GM04503 (cell line): Measurements from ENCODE around the gene GADL1.

ENCODE experiments used
- DNase-seq: peaks from one replicate; pipeline ENCODE4 v3.0.0-alpha.2; 2012; ENCODE audit warnings: low read depth

Gene GADL1

GRCh38 chr3:30724863-30725262 is 169.6 kb downstream of the GADL1 start:
- DNase-seq, result no peak

GRCh38 chr3:30723211-30723610 is 171.2 kb downstream of the GADL1 start:
- no peak for DNase-seq

DNA sequence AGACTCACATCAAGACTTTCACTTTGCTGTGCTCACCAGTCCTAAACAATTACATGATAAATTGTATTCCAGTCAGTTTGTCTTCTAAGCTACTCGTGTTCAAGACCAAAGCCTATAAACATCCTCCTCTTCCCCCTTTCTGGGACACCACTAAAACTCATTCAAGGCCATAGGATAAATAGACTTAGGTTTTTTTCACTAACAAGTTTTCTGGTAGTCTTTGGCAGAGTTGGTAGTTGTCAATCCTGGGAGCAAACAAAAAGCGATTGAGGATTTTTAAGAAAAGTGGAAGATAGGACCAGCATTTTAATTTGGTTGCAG is 173.2 kb downstream of the GADL1 start:
- no peak for DNase-seq

DNA sequence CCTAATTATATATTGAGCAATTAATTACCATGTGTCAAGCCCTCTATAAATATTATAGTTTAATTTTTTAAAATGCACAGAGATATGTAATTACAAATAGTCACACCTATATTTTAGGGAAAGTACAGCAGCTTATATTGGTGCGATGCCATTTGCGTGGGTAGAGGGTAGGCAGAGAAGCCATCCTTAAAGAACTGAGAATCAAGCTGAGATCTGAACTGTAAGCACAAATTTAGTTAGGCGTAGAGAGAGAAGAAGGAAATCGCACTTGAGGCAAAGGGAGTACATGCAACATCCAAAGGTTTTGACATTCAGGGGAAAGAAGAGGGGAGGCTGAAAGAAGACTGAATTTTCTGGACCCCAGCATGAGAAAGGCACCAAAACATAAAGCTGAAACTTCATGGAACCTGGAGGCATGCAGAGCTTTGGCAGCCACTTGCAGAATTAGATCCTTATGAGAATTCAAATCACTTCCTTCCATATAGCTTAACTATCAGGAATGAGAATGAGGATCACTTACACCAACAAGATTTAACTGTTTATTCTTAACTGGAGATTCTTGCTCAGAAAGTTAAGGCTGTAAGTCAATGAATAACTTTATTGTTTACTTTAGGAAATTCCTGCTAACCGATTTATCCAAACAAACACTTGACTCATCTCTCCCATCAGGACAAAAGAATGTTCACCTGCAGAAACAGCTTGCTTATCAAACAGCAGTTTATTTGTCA is 173.7 kb downstream of the GADL1 start:
- DNase-seq, result peak; percentile 18

GRCh38 chr3:30719536-30719935 is 174.9 kb downstream of the GADL1 start:
- no peak for DNase-seq

GRCh38 chr3:30713885-30714503 is 180.5 kb downstream of the GADL1 start:
- no peak for DNase-seq

- no peak for DNase-seq
Observed at GRCh38 chr3:30712991-30713390, 181.5 kb downstream of the GADL1 start.

GRCh38 chr3:30711867-30712266 is 182.6 kb downstream of the GADL1 start:
- DNase-seq, result no peak

DNA sequence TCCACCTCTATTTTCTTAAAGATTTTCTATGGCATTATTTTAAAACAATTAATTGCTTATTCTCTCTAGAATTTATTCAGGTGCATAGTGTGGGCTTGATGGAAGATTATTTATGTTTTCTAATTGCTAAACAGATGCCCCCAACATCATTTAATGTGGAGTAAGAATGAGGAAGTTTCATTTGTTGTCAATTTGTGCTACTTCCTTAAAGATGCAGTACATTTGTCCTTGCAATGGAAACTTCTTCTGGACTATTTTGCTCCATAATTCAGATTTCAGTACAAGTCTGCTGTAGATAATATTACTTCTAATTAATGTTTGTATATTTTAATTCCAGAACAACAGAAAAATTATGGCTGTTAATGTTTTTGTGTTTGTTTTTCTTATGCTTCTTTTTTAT is 183.3 kb downstream of the GADL1 start:
- DNase-seq, result no peak

DNA sequence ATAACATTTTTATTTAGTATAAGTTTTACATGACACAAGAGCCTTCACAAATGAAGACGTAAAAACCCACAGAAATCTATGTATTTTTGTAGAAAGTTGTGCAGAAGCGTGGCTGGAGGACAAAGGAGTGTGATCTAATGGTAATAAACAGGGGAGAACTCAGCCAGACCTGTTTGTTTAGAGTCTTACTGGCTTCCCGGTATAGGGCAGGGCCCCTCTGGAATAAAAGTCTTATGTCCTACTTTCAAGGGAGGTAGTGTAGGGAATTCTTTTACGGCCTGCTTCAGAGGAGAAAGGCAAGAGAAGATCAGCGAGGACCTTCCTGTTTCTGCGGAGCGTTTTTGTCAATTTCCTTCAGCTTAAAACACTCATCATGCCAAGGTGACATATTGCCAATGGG is 184.4 kb downstream of the GADL1 start:
- DNase-seq, result no peak

DNA sequence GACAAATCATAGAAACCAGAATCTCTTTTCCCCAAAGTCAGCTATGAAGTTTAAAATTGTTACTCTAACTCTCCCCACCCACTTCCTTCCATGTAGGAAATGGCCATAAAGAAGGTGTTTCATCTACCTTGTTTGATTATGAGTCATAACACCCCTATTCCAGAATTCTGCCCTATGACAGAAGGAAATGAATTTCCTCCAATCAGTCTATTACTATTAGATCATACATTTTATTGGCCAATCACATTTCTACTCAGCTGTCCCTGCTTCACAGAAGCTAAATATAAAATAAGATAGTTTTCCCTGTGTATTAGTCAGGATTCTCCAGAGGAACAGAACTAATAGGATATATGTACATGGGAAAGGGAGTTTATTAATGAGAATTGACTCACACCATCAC is 186.0 kb downstream of the GADL1 start:
- DNase-seq, result no peak

DNA sequence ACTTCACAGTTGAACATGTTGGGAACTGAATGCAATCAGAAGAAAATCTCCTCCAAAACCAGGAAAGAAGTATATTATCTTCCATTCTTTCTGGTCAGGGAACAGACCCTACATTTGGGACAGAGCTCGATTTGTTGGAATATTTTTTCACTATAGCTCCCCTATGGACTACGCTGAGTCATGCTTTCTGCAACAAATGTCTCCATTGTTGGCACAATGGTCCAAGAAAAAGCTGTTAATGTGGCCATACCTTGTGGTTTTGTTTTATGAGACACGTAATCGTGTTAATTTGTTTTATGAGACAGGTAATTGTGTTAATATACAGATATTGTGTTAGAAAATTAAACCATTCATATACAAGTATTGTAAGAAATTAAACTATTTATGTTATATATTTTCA is 186.6 kb downstream of the GADL1 start:
- DNase-seq, result no peak

DNA sequence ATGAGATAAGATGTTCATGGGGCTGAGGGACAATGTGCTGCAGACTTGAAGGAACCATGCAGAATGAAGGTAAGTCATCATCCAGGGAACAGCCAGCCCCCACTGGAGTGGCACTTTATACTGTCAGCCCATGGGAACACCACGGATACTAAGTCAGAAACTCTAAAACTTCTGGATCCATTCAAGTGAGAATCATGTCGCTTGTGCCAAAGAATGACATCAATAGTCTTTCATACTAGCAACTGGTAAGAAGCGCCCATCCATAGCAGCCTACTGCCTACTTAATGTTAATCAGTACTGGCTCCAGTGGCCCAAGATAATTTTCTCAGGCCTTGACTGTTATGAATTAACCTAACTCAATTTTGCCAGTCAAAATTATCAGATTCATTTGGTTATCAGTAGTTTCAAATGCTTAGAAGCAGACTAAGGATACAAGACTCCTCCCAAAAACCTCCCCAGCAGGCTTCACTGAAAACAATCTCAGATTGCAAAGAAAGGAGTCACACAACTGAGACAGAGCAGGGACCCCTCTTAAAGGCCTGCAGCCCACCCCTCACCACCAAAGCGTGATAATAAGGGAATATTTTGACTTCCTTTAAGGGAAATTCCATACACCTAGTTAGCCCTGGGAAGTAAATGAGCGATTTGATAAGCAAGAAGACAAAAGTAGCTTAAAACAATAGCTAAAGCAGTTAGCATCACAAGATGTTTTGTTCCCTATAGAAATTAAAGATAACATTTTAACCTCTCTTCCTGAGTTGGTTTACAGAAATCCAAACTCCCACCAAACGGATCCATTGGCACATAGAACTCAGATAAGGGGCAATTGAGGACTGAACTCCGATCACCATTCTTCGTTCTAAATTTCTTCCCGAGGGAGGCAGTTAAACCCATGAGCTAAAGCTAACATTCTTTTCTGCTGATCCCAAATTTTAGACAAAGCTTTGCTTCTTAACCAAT is 189.2 kb downstream of the GADL1 start:
- DNase-seq, result no peak

DNA sequence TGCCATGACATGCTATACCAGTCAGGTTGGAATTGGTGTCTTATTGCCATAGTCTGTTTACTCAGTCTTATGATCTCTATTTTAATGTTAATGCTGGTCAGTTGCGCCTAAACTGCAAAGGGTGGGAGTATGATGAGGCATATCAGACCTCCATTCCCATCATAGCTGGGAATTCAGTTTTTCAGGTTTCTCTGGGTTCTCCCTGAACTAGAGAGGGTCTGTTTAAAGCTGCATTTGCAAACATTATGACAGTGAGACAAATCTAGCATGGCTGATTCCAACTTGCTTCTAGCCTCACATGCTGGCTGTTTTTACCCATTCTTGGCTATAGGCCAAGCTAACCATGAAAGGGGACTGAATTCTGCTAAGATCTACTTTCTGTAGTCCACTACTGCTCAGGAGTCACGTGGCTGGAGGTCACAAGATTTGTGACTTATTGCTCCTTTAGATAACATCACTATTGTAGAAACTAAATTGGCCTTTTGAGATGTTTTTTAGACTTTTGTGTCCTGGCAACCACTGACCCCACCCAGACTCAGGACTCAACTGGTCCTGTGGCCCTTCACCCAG is 191.5 kb downstream of the GADL1 start:
- no peak for DNase-seq

- DNase-seq, result no peak
Observed at GRCh38 chr3:30702038-30702827, 192.2 kb downstream of the GADL1 start.

DNA sequence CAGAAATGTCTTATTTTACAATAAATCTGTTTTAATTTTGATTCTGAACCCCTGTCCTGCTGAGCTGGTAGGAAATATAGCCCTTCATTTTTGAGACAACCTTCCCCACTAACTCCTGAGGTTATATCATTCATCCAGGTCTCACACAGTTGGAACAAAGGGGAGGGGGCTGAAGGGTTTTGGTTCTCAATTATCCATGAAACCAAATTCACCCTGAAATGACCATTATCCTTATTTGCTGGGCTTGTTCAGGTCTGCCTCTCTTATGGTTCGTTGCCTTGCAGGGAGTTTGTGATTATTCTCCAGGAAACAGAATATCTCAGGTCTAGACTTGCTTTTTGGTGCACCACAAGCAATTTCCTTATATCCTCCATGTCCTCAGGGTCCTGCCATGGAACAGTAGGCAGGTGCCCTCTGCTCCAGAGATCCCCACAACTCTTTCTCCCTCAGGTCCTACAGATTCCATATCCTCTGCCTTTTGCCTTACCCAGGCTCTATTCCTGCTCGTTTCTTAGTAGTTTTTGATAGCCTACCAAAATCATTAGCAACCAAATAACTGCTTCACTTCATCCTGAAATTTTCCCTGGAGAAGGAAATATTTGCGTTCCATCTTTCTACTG is 193.6 kb downstream of the GADL1 start:
- no peak for DNase-seq

GRCh38 chr3:30699927-30700326 is 194.5 kb downstream of the GADL1 start:
- no peak for DNase-seq

DNA sequence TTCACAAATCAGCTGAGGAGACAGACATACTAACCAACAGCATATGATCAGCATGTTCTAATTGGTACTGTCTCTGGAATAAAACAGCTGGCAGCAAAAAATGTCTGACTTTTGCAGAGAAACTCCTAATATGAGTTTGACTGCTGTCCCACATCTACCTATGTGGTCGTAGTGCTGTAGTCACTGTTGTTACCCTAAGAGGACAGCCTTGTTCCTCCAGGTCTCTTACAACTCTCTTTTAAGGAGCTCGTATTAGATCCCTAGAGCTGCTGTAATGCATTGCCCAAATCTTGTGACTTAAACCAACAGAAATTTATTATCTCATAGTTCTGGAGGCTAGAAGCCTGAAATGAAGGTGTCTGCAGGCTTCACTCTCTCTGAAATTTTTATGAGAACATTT is 195.9 kb downstream of the GADL1 start:
- DNase-seq, result no peak

- no peak for DNase-seq
Observed at GRCh38 chr3:30696896-30697295, 197.6 kb downstream of the GADL1 start.

- DNase-seq, result no peak
Observed at GRCh38 chr3:30696403-30696819, 198.1 kb downstream of the GADL1 start.

DNA sequence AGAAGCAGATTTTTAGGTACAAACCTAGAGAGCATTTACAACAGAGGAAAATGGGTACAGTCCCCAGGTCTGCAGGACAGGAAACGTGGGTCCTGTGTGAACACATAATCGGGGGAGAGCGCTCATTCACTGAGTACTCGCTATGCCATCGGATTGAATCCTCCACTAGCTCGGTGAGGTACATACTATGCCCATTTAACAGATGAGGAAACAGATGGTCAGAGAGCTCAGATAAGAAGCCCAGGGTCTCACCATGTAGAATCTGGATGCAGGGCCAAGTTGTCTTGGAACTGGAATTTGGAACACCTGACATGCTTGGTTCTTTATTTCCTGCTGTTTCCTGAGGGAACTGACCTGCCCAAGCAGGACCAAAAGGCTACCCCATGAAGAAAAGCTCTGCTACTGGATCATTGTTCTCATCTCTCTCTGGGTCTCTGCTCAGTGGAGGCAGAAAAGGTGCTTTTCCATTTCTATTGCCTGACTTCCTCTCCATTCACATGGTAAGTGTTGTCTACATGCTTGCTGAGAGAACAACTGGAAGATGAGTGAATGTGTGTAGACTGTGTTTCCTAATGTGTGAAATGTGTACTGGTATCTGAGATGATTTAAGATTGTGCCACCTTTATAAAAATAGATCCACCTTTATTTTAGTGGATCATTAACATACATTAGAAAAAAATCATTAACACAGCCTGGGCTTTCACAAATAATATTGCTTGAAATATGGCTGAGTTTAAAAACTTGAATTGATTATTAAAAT is 199.0 kb downstream of the GADL1 start:
- DNase-seq, result no peak
